Stimulated activated CD8-positive, alpha-beta memory T cell treated with anti-CD3 and anti-CD28 coated beads, Interleukin-2, amount 100 ng/mL, for 1 hour (primary cell): ENCODE results near the gene DYNC1LI1.
A peak's percentile ranks its signal among the peaks of the same experiment; 100 is the strongest.
"Not testable (repeated sequence)": the region's sequence is repeated elsewhere in the genome, so short reads cannot be mapped to it uniquely, and the experiment has no call there.

ENCODE experiments used
- DNase-seq, 2 donors: peaks; one replicate each; pipeline ENCODE4 v3.0.0-alpha.2; 2020; ENCODE audit warnings: low read depth in 2 of 2

The DYNC1LI1 gene

GRCh38 chr3:32583708-32584107 is 13.1 kb upstream of the DYNC1LI1 start:
- DNase-seq = no peak

- DNase-seq = not testable (repeated sequence)
These were observed 8.0 kb upstream of the DYNC1LI1 start for GRCh38 chr3:32578669-32579068.

- no peak for DNase-seq
These were observed 7.2 kb upstream of the DYNC1LI1 start for GRCh38 chr3:32577581-32578556.

- DNase-seq = no peak
These were observed 6.5 kb upstream of the DYNC1LI1 start for GRCh38 chr3:32577174-32577573.

GRCh38 chr3:32575451-32576113 is 4.9 kb upstream of the DYNC1LI1 start:
- DNase-seq = no peak

DNA sequence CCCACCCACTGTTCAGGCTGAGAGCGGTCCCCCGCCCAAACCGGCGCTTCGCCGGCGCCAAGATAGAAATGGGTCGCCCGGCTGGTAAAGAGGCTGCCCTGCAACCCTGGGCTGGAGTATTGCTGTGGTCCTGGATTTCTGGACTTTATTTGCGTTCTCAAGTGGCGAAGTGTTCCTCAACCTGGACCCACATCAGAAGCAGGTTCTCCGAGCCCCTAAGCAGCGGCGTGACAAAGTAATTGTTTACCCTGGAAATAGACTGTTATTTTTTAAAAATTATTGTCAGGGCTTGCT is 481 bp upstream of the DYNC1LI1 start:
- no peak for DNase-seq

- DNase-seq = peak in 1 of 2 donors; percentile 7
These were observed 878 bp downstream of the DYNC1LI1 start for GRCh38 chr3:32569540-32570420.

DNA sequence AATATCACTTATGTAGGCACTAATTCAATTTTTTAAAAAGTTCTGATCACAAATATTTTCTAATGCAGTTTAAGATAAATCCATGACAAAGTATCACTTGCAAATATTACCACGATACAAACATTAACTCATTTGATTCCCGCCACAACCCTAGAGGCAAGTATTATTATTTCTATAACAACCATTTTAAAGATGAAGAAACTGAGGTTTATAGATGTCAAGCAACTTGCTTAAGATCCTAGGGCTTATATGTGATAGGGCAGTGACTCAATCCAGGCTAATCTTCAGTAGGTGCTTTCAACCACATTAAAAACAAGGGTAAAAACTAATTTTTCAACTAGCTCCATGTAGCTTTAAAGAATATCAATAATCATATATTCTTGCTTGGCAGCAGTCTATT is 1.7 kb downstream of the DYNC1LI1 start:
- DNase-seq = no peak

DNA sequence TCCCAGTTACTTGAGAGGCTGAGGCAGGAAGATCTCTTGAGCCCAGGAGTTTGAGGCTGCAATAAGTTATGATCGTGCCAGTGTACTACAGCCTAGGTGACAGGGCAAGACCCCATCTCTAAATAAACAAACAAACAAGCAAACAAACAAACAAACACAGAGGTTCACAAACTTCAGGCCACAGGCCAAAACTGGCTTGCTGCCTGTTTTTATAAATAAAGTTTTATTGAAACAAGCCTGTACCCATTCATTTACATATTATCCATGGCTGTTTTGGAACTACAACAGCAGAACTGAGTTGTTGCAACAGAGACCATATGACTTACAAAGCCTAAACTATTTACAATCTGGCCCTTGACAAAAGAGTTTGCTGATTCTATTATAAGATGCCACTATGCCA is 6.5 kb downstream of the DYNC1LI1 start:
- no peak for DNase-seq

DNA sequence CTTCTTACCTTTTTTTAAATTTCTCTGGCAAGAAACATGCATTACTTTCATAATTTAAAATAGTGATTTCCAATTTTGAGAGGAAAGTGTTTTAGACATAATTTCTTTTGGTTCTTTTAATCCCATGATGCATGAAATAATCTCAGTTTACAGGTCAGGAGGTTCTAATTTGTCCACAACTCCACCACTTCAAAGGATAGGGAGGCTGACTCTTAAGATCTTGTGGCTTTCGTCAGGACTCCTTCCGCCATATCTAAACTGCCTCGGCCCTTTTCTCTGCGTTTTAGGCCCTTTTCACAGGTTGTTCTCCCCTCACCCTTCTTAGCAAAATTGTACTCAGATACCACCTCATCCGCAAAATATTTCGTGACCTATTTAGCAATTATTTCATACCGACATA is 8.0 kb downstream of the DYNC1LI1 start:
- no peak for DNase-seq

DNA sequence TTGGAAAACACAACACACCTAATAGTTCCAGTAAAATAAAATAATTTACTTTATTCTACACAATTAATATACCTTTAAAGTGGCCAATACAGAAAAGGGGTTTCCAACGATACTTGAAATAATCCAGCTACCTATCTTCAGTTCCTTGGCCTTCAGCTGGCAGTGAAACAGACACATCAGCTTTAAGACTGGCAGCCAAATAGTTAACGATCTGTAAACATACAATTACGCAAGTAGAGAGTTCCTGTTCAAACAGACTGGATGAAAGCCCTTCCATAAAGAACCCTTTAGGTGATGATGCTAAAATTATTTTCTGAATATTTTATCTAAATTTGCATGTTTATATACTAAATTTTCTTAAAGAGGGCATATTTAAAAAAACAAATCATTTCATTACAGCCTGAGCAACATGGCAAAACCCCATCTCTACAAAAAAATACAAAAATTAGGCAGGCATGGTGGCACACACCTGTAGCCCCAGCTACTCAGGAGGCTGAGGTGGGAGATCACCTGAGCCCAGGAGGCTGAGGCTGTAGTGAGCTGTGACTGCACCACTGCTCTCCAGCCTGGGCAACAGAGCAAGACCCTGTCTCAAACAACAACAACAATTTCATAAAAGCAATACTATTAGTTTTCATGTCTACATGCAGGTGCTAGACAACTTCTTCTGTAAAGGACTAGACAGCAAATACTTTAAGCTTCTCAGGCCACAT is 12.9 kb downstream of the DYNC1LI1 start:
- no peak for DNase-seq

GRCh38 chr3:32556332-32556731 is 14.3 kb downstream of the DYNC1LI1 start:
- DNase-seq = no peak

DNA sequence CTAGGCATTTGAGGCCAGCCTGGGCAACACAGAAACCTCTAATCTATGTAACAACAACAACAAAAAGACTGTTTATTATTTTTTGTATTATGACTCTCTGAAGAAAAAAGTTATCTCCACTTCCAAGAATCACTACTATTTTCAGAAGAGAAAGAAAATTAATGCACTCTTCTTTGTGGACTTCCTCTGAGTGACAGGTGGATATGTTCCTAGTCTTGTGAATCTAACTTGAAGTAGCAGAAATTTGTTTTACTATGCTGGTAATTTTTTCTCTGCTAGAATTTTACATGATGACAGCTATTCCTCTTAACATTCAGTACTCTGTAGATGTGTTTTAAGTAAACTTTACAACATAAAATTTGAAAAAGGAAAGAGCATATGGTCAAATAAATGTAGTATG is 16.7 kb downstream of the DYNC1LI1 start:
- DNase-seq = no peak

- no peak for DNase-seq
These were observed 17.2 kb downstream of the DYNC1LI1 start for GRCh38 chr3:32553459-32553858.

- no peak for DNase-seq
These were observed 18.6 kb downstream of the DYNC1LI1 start for GRCh38 chr3:32552013-32552412.

DNA sequence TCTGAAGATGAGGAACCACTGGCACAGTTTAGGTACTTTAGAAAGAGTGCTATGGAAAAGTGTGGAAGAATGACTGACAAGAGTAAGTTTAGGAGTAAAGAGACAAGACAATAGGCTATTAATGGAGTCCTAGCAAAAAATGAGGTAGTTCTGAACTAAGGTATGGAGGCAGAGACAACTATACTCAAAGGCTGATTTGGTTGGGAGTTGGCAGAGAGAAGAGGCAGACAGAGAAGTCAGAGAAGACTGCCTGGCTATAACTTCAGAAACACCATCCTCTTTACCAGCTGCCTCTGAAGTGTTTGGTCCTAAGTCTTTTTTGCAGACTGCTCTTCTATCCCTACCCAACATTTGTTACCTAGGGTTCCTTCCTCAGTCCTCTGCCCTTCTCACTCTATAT is 19.2 kb downstream of the DYNC1LI1 start:
- DNase-seq = no peak

DNA sequence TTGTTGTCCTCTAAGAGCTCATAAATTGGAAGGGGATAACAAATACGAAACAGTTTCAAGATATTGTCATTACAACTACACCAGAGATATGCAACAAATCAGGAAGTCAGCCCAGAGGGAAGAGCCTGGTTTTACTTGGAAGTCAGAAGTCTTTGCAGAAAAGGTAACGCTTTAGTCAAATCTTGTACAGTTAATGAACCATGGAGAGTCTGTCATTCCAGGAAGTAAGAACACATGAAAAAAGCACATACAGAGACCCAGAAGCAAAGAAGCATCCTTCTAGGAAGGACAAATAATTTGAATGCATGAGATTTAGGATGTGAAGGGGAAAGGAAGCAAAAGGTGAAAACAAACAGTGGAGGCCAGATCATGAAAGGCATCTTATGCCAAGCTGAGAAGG is 19.6 kb downstream of the DYNC1LI1 start:
- DNase-seq = no peak

GRCh38 chr3:32545305-32545704 is 25.4 kb downstream of the DYNC1LI1 start:
- DNase-seq = no peak

- DNase-seq = no peak
These were observed 25.8 kb downstream of the DYNC1LI1 start for GRCh38 chr3:32544894-32545293.

DNA sequence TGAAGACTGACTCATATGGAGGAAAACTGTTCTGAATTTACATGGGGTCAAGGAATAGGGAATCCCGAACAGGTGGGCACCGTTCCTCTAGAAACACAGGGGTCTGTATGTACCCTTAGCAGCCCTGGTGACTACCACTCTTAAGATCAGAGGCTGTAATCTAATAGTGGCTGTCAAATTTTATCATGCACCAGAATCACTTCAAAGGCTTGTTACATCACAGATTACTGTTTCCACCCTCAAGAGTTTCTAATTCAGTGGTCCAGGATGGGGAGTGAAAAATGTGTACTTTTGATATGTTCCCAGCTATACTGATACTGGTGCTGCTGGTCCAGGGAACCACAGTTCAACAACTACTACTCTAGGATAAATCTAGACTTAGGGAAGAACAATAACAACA is 27.9 kb downstream of the DYNC1LI1 start:
- DNase-seq = no peak

DNA sequence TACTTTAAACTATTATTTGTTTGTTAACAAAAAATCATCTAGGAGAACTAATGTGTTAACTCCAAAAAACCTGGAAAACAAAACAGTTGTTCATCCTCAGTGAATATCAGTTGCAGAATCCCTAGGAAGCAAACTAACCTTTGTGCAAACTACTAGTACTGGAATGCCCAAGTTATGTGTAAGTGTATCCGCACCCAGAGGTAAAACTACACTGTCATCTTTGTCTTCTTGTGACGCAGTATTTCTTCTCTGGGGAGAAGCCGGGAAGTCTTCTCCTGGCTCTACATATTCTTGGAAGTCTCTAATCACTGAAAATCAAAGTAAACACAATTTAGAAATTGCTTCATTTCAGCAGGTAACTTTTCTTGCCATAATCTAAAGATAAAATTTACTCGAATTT is 29.8 kb downstream of the DYNC1LI1 start:
- DNase-seq = no peak

DNA sequence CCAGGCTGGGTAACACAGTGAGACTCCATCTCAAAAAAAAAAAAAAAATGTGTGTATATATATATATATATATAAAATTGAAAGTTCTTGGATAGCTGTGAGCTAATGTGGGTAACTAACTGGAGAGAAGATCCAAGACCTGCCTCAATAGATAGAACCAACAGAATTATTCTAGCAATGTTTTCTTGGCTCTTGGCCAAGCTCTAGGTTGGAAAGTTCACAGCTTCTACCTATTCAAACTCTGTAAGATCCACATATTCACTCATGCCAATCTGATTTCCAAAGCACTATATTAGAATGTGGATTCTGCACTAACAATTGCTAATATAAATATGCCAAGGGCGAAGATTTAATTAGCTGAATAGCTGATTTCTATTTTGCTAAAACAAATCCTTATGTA is 38.2 kb downstream of the DYNC1LI1 start:
- DNase-seq = no peak
